Measurements from ENCODE around the gene LDB2.

Gene LDB2

GRCh38 chr4:16721613-16722291 is 176.7 kb downstream of the LDB2 start:
- DNase-seq (ENCODE audit: low read depth in 2 of 2), result no peak

GRCh38 chr4:16720761-16721160 is 177.7 kb downstream of the LDB2 start:
- no peak for DNase-seq (ENCODE audit: low read depth in 2 of 2)

GRCh38 chr4:16717266-16717970 is 181.0 kb downstream of the LDB2 start:
- no peak for DNase-seq (ENCODE audit: low read depth in 2 of 2)

- DNase-seq (ENCODE audit: low read depth in 2 of 2), result no peak
Measured at GRCh38 chr4:16715482-16715881, 183.0 kb downstream of the LDB2 start.

GRCh38 chr4:16714191-16714590 is 184.3 kb downstream of the LDB2 start:
- no peak for DNase-seq (ENCODE audit: low read depth in 2 of 2)

GRCh38 chr4:16713696-16714095 is 184.7 kb downstream of the LDB2 start:
- DNase-seq (ENCODE audit: low read depth in 2 of 2), result no peak

GRCh38 chr4:16713271-16713670 is 185.2 kb downstream of the LDB2 start:
- DNase-seq (ENCODE audit: low read depth in 2 of 2), result no peak

GRCh38 chr4:16710198-16710597 is 188.2 kb downstream of the LDB2 start:
- no peak for DNase-seq (ENCODE audit: low read depth in 2 of 2)

- DNase-seq (ENCODE audit: low read depth in 2 of 2), result no peak
Measured at GRCh38 chr4:16707874-16708273, 190.6 kb downstream of the LDB2 start.

GRCh38 chr4:16706251-16706650 is 192.2 kb downstream of the LDB2 start:
- no peak for DNase-seq (ENCODE audit: low read depth in 2 of 2)

- no peak for DNase-seq (ENCODE audit: low read depth in 2 of 2)
Measured at GRCh38 chr4:16705341-16705740, 193.1 kb downstream of the LDB2 start.

GRCh38 chr4:16704489-16704888 is 194.0 kb downstream of the LDB2 start:
- DNase-seq (ENCODE audit: low read depth in 2 of 2), result no peak

GRCh38 chr4:16695896-16696295 is 202.5 kb downstream of the LDB2 start:
- no peak for DNase-seq (ENCODE audit: low read depth in 2 of 2)

- no peak for DNase-seq (ENCODE audit: low read depth in 2 of 2)
Measured at GRCh38 chr4:16694884-16695276, 203.6 kb downstream of the LDB2 start.

GRCh38 chr4:16694173-16694883 is 204.1 kb downstream of the LDB2 start:
- no peak for DNase-seq (ENCODE audit: low read depth in 2 of 2)

GRCh38 chr4:16693641-16694040 is 204.8 kb downstream of the LDB2 start:
- DNase-seq (ENCODE audit: low read depth in 2 of 2), result no peak

- DNase-seq (ENCODE audit: low read depth in 2 of 2), result no peak
Measured at GRCh38 chr4:16692961-16693506, 205.4 kb downstream of the LDB2 start.

- no peak for DNase-seq (ENCODE audit: low read depth in 2 of 2)
Measured at GRCh38 chr4:16692524-16692923, 205.9 kb downstream of the LDB2 start.

- no peak for DNase-seq (ENCODE audit: low read depth in 2 of 2)
Measured at GRCh38 chr4:16692046-16692445, 206.4 kb downstream of the LDB2 start.

GRCh38 chr4:16691450-16691849 is 207.0 kb downstream of the LDB2 start:
- no peak for DNase-seq (ENCODE audit: low read depth in 2 of 2)

- no peak for DNase-seq (ENCODE audit: low read depth in 2 of 2)
Measured at GRCh38 chr4:16687845-16688244, 210.6 kb downstream of the LDB2 start.

GRCh38 chr4:16687011-16687410 is 211.4 kb downstream of the LDB2 start:
- no peak for DNase-seq (ENCODE audit: low read depth in 2 of 2)

- no peak for DNase-seq (ENCODE audit: low read depth in 2 of 2)
Measured at GRCh38 chr4:16686195-16686594, 212.2 kb downstream of the LDB2 start.

Data from stimulated activated CD8-positive, alpha-beta memory T cell treated with anti-CD3 and anti-CD28 coated beads, Interleukin-7, amount 100 ng/mL, for 4 hours (primary cell).